Heart left ventricle (tissue), 16 donors: Measurements from ENCODE around the gene PNPLA2. TPM values are rescaled to one million over a fixed set of nuclear protein-coding genes. Genes with fewer than 3 reads are reported as not detected.
A peak's percentile ranks its signal among the peaks of the same experiment; 100 is the strongest.

Source experiments
- ATAC-seq, 4 donors: fragments of 200-7000 bp; cut with Tn5 transposase; one replicate each; pipeline ENCODE4 v1.9.1; 2020 to 2022; ENCODE audit warnings: moderate library complexity in 4 of 4, mild to moderate bottlenecking in 3 of 4, moderate number of reproducible peaks in 1 of 4
- DNase-seq, 5 donors: peaks; one replicate each; pipeline ENCODE4 v3.0.0-alpha.2; 2020
- H3K27ac ChIP-seq, 12 donors: fragments of 200-600 bp; sonication (generic) in 4 of 12; one replicate each; pipeline versions ENCODE4 v1.5.0 to v1.8.0; 2016 to 2022; ENCODE audit warnings: mild to moderate bottlenecking in 2 of 12
- H3K27me3 ChIP-seq, 9 donors: fragments of 200-600 bp; sonication (generic) in 2 of 9; one replicate each; pipeline versions ENCODE4 v1.5.1 to v1.8.0; 2016 to 2022; ENCODE audit warnings: mild to moderate bottlenecking in 3 of 9
- H3K36me3 ChIP-seq, 9 donors: fragments of 200-600 bp; sonication (generic) in 2 of 9; one replicate each; pipeline versions ENCODE4 v1.5.0 to v1.8.0; 2018 to 2022; ENCODE audit warnings: mild to moderate bottlenecking in 2 of 9
- H3K4me1 ChIP-seq, 12 donors: fragments of 200-600 bp; sonication (generic) in 4 of 12; one replicate each; pipeline versions ENCODE4 v1.5.0 to v1.8.0; 2016 to 2022; ENCODE audit warnings: mild to moderate bottlenecking in 3 of 12
- H3K4me3 ChIP-seq, 12 donors: fragments of 200-600 bp; sonication (generic) in 4 of 12; one replicate each; pipeline versions ENCODE4 v1.5.0 to v1.8.0; 2017 to 2022; ENCODE audit warnings: mild to moderate bottlenecking in 9 of 12, moderate library complexity in 4 of 12
- H3K9me3 ChIP-seq, 12 donors: fragments of 200-600 bp; sonication (generic) in 4 of 12; one replicate each; pipeline versions ENCODE4 v1.5.0 to v1.8.0; 2016 to 2022; ENCODE audit warnings: mild to moderate bottlenecking in 1 of 12
- CTCF ChIP-seq, 12 donors: fragments of 200-600 bp; sonication (generic) in 4 of 12; IDR thresholded peaks; one replicate each; pipeline versions ENCODE4 v1.5.0 to v1.8.0; 2018 to 2022; ENCODE audit warnings: antibody characterized with exemption in 12 of 12, mild to moderate bottlenecking in 5 of 12
- POLR2A ChIP-seq, 2 donors: fragments of 450-650 bp; IDR thresholded peaks; one replicate each; pipeline ENCODE4 v1.6.1; 2017; ENCODE audit warnings: antibody characterized with exemption in 2 of 2, mild to moderate bottlenecking in 2 of 2, moderate library complexity in 2 of 2
- WGBS, 4 donors: extraction: QIAGEN DNeasy Blood & Tissue Kit in 2 of 4; methylation state at CpG; one replicate each; pipeline versions ENCODE4 v1.1.5 to v1.1.7; 2013 to 2018; 5-methylcytosine and 5-hydroxymethylcytosine counted together
- intact Hi-C, 10 donors: fragments of 100-400 bp; cut with DNase I; formaldehyde crosslinking; loops; one replicate each; pipeline versions ENCODE4 v1.11.1 to v1.14.2; 2022
- polyA plus RNA-seq, 2 donors: library from polyadenylated mRNA; stranded (reverse); fragments of 200-250 nt; gene quantifications; one replicate each; pipeline ENCODE4 v1.2.3, GENCODE V29; 2013
- total RNA-seq, 9 donors: library from RNA; depleted of rRNA in 2 of 9; stranded (reverse); fragments of >200 nt in 2 of 9; fragmentation: NEBNext Ultra II Directional in 3 of 9; extraction: Animal tissue kit (Norgen Biotek cat#: 25700) in 3 of 9; gene quantifications; one replicate each; pipeline versions ENCODE4 v1.1.0 to v1.2.4, GENCODE V29; 2016 to 2023
- donor health status: ischemic (EF 13 %, LVEDD 7.1; RV severe dilation, severe dysfunction).
- donor health status: healthy with polysubstance abuse.
- donor health status: DM: no; HTN: yes; CAD: no.
- donor health status: DM: no; HTN: no; CAD: no.
- donor health status: ischemic (EF 25% LVEDD 6.9; RV normal size, moderate dysfunction).
- donor health status: ischemic (EF 25% LVEDD 5.7; RV mildly dilated, moderate dysfunction).
- donor health status: healthy.
- donor health status: DM: yes; HTN: yes; CAD: no.
- donor health status: ischemic (EF 35%, LVEDD 5.7; RV mildly dilated, moderate dysfunction).
- donor health status: nonischemic (EF 11% LVEDD 7.7; RV severe dilation, severe dysfunction).
- donor health status: DM: yes; HTN: yes; CAD: no.
- donor health status: PGD.
- donor health status: ischemic (EF 29% LVEDD 5.4; RV normal size, mild dysfunction).
- donor health status: nonischemic (EF 23%, LVEDD 6.1; RV moderate dilation, normal function).

Gene PNPLA2
- total and polyA plus RNA-seq, 11 donors, result 112 to 348 (median 215) TPM

DNA sequence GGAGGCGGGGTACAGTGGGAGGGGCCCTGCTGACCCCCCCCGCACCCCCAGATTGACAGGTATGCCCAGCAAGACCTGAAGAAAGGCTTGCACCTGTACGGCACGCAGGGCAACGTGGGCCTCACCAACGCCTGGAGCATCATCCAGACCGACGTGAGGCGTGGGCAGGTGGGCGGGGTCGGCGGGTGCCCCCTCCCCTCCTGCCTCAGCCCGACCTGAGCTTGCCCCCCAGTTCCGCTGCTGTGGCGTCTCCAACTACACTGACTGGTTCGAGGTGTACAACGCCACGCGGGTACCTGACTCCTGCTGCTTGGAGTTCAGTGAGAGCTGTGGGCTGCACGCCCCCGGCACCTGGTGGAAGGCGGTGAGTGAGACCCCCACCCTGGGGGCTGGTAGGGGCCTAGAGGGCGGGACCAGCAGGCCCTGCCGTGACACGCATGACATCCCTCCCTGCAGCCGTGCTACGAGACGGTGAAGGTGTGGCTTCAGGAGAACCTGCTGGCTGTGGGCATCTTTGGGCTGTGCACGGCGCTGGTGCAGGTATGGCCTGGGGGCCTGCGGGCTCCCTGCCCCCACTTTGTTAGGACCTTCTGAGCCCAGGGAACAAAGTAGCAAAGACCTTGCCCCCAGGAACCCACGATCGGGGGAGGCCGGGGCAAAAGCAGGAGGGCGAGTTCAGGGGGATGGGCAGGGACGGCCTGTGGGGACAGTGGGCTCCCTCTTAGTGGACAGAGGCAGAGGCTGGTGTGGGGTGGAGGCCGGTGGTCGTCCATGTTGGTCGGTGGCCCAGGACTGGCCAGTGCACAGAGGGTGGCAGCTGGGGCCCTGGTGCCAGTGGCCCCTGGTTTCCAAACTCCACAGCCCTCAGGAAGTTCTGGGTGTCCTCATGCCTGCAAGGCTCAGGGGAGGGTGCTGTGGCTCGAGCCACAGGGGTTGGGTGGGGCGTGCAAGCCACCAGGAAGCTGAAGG, 47.0 kb downstream of the PNPLA2 start:
- peaks cover 0 to 56% (median 39%) of the 10 kb centered on the region in 9 donors for H3K36me3 ChIP-seq

GRCh38 chr11:866481-866880, 47.8 kb downstream of the PNPLA2 start:
- Histone ChIP-seq H3K27me3 (no peaks in the 10 kb centered on the region), H3K36me3 (peaks cover 0 to 56% (median 39%) of the 10 kb centered on the region in 9 donors), H3K9me3 (no peaks in the 10 kb centered on the region), H3K4me3 (no peak overlapping the region), H3K4me1 (peaks cover 0 to 9% (median 0%) of the 10 kb centered on the region in 12 donors), H3K27ac (no peak overlapping the region)
- intact Hi-C loops, result no loop called here
- TF ChIP-seq POLR2A (IDR thresholded peaks at IDR 0.05), result no peak
- no peak for TF ChIP-seq CTCF (IDR thresholded peaks at IDR 0.05)
- peak in 1 of 5 donors; percentile 23 for DNase-seq
- no peak for ATAC-seq
- 88 to 91% (median 90%) methylated on average over 7 to 14 of the region's 14 CpGs for WGBS, 4 donors

More for the DNA sequence above, 47.0 kb downstream of the PNPLA2 start:
- Histone ChIP-seq H3K4me3 (no peak overlapping the region), H3K9me3 (no peaks in the 10 kb centered on the region), H3K27me3 (no peaks in the 10 kb centered on the region), H3K27ac (no peak overlapping the region), H3K4me1 (peaks cover 0 to 10% (median 0%) of the 10 kb centered on the region in 12 donors)
- ATAC-seq, result no peak
- intact Hi-C loops, result no loop called here
- 75 to 88% (median 87%) methylated on average over 16 to 41 of the region's 41 CpGs for WGBS, 4 donors
- TF ChIP-seq CTCF (IDR thresholded peaks at IDR 0.05) (no peak), POLR2A (IDR thresholded peaks at IDR 0.05) (no peak)
- DNase-seq, result no peak

- ATAC-seq, result no peak
- Histone ChIP-seq H3K27me3 (no peaks in the 10 kb centered on the region), H3K9me3 (no peaks in the 10 kb centered on the region), H3K27ac (no peak overlapping the region), H3K4me3 (no peak overlapping the region), H3K4me1 (no peaks in the 10 kb centered on the region), H3K36me3 (peaks cover 0 to 52% (median 31%) of the 10 kb centered on the region in 9 donors)
- DNase-seq, result no peak
- no peak for TF ChIP-seq POLR2A (IDR thresholded peaks at IDR 0.05)
- no peak for TF ChIP-seq CTCF (IDR thresholded peaks at IDR 0.05)
- WGBS, 4 donors, result 85 to 92% (median 88%) methylated on average over 8 of the region's 8 CpGs
- intact Hi-C loops, result no loop called here
Observed at GRCh38 chr11:867856-868358, 49.2 kb downstream of the PNPLA2 start.

DNA sequence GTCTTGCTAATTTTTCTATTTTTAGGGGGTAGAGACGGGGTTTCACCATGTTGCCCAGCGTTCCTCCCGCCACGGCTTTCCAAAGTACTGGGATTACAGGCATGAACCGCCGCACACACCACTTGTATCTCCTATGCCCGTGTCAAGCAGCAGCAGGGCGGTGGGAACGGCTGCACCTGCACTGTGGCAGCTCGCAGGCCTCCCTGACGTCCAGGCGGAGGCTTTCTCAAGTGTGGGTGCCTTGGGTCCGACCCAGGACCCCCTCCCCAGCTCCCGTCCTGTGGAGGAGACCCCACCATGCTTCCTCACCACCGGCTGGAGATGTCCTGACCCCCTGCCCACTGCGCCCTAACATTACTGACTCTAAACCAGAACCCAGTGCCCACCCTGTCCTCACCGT, 49.7 kb downstream of the PNPLA2 start:
- Histone ChIP-seq H3K27ac (no peak overlapping the region), H3K4me3 (no peak overlapping the region), H3K9me3 (no peaks in the 10 kb centered on the region), H3K36me3 (peaks cover 0 to 49% (median 27%) of the 10 kb centered on the region in 9 donors), H3K4me1 (no peaks in the 10 kb centered on the region), H3K27me3 (no peaks in the 10 kb centered on the region)
- intact Hi-C loops, result no loop called here
- 86 to 90% (median 88%) methylated on average over 13 to 17 of the region's 17 CpGs for WGBS, 4 donors
- DNase-seq, result peak in 1 of 5 donors; percentile 22
- no peak for ATAC-seq
- no peak for TF ChIP-seq POLR2A (IDR thresholded peaks at IDR 0.05)
- TF ChIP-seq CTCF (IDR thresholded peaks at IDR 0.05), result no peak
